GM21723 (cell line): ENCODE data around the gene HBA2.
"Not testable (repeated sequence)": the region's sequence is repeated elsewhere in the genome, so short reads cannot be mapped to it uniquely, and the experiment has no call there.

Source experiments
- ATAC-seq: cut with Tn5 transposase; IDR thresholded peaks from one replicate; pipeline ENCODE4 v1.9.1; 2021; ENCODE audit warnings: mild to moderate bottlenecking, moderate library complexity; ENCODE audit not compliant: unreplicated experiment

HBA2 gene

GRCh38 chr16:191831-192230 is 19.2 kb downstream of the HBA2 start:
- no peak for ATAC-seq

GRCh38 chr16:192686-193085 is 20.0 kb downstream of the HBA2 start:
- no peak for ATAC-seq

- no peak for ATAC-seq
Observed at GRCh38 chr16:193441-193840, 20.8 kb downstream of the HBA2 start.

GRCh38 chr16:194516-194915 is 21.8 kb downstream of the HBA2 start:
- no peak for ATAC-seq

- ATAC-seq: no peak
Observed at GRCh38 chr16:200388-200787, 27.7 kb downstream of the HBA2 start.

GRCh38 chr16:203246-203645 is 30.6 kb downstream of the HBA2 start:
- no peak for ATAC-seq

GRCh38 chr16:204046-204445 is 31.4 kb downstream of the HBA2 start:
- ATAC-seq: not testable (repeated sequence)

GRCh38 chr16:209359-209758 is 36.7 kb downstream of the HBA2 start:
- not testable (repeated sequence) for ATAC-seq

GRCh38 chr16:211631-212180 is 39.0 kb downstream of the HBA2 start:
- ATAC-seq: not testable (repeated sequence)

- no peak for ATAC-seq
Observed at GRCh38 chr16:212999-213398, 40.3 kb downstream of the HBA2 start.

GRCh38 chr16:220021-220420 is 47.3 kb downstream of the HBA2 start:
- ATAC-seq: no peak
